Thoracic aorta (tissue), 2 donors: ENCODE measurements around the gene SCNN1G. TPM values are rescaled to one million over a fixed set of nuclear protein-coding genes. Genes with fewer than 3 reads are reported as not detected.
A peak's percentile ranks its signal among the peaks of the same experiment; 100 is the strongest.
"Not testable (repeated sequence)": the region's sequence is repeated elsewhere in the genome, so short reads cannot be mapped to it uniquely, and the experiment has no call there.

ENCODE experiments used
- ATAC-seq: fragments of 150-250 bp; one replicate; pipeline ENCODE4 v1.8.0; 2017; ENCODE audit warnings: low read depth; ENCODE audit not compliant: insufficient number of reproducible peaks, low FRiP score
- DNase-seq: peaks from one replicate; pipeline ENCODE4 v3.0.0-alpha.2; 2020; ENCODE audit warnings: low spot score
- H3K27ac ChIP-seq, 2 donors: fragments of 200-600 bp; sonication (generic); 1 replicate in 1 of 2; 2 replicates in 1 of 2; pipeline ENCODE4 v1.5.1; 2016; ENCODE audit warnings: mild to moderate bottlenecking in 2 of 2, moderate library complexity in 2 of 2
- H3K27me3 ChIP-seq: fragments of 200-600 bp; sonication (generic); replicated peaks from 2 replicates; pipeline ENCODE4 v1.6.0; 2016; ENCODE audit warnings: mild to moderate bottlenecking; ENCODE audit not compliant: insufficient read depth
- H3K36me3 ChIP-seq: fragments of 200-600 bp; sonication (generic); one replicate; pipeline ENCODE4 v1.5.1; 2016
- H3K4me1 ChIP-seq, 2 donors: fragments of 200-600 bp; sonication (generic); 1 replicate in 1 of 2; 2 replicates in 1 of 2; pipeline versions ENCODE4 v1.5.1 to v1.6.0; 2016; ENCODE audit warnings: low read depth in 2 of 2, mild to moderate bottlenecking in 1 of 2; ENCODE audit not compliant: control insufficient read depth in 1 of 2
- H3K4me3 ChIP-seq: fragments of 200-600 bp; sonication (generic); 2 replicates; pipeline ENCODE4 v1.5.1; 2016; ENCODE audit warnings: mild to moderate bottlenecking
- H3K9me3 ChIP-seq: fragments of 200-600 bp; sonication (generic); 2 replicates; pipeline ENCODE4 v1.5.1; 2016
- total RNA-seq, 2 donors: library from RNA; depleted of rRNA; stranded (reverse); fragments of >200 nt; gene quantifications; one replicate each; pipeline versions ENCODE4 v1.1.0 to v1.2.3, GENCODE V29; 2016
- TF ChIP-seq, protein P1 (sequence below): fragments of 200-600 bp; sonication (generic); IDR thresholded peaks from one replicate; pipeline ENCODE4 v1.5.1; 2019; ENCODE audit warnings: antibody characterized with exemption

SCNN1G gene
- total RNA-seq, 2 donors from 2014 or later = not detected

DNA sequence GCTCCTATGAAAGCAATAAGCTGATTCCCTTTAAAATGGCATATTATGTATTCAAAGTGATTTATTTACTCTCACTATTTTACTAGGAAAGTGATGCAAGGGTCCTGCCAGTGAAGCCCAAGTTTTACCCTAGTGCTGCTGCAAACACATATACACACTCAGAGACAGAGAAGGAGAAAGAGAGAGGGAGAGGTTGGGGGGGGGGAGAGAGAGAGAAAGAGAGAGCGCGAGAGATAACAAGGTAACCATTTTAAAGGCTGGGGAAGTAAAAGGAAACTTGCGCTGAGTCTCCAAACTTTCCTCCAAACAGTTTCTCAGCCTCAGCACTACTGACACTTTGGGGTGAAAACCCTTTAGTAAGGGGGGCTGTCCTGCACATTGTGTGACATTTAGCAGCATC, 39.2 kb upstream of the SCNN1G start:
- no peak overlapping the region for H3K4me3 ChIP-seq
- no peak for ATAC-seq
- no peaks in the 10 kb centered on the region for H3K9me3 ChIP-seq
- no peaks in the 10 kb centered on the region for H3K36me3 ChIP-seq
- DNase-seq = no peak
- H3K27me3 ChIP-seq = no peaks in the 10 kb centered on the region
- H3K27ac ChIP-seq = peak overlapping the region in 1 of 2 donors; percentile 62
- TF ChIP-seq, protein P1, sequence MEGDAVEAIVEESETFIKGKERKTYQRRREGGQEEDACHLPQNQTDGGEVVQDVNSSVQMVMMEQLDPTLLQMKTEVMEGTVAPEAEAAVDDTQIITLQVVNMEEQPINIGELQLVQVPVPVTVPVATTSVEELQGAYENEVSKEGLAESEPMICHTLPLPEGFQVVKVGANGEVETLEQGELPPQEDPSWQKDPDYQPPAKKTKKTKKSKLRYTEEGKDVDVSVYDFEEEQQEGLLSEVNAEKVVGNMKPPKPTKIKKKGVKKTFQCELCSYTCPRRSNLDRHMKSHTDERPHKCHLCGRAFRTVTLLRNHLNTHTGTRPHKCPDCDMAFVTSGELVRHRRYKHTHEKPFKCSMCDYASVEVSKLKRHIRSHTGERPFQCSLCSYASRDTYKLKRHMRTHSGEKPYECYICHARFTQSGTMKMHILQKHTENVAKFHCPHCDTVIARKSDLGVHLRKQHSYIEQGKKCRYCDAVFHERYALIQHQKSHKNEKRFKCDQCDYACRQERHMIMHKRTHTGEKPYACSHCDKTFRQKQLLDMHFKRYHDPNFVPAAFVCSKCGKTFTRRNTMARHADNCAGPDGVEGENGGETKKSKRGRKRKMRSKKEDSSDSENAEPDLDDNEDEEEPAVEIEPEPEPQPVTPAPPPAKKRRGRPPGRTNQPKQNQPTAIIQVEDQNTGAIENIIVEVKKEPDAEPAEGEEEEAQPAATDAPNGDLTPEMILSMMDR = no peak
- peaks cover 42 to 81% of the 10 kb centered on the region in 2 donors for H3K4me1 ChIP-seq

- ATAC-seq, H3K36me3 ChIP-seq, DNase-seq, H3K4me3 ChIP-seq, H3K9me3 ChIP-seq, H3K27me3 ChIP-seq: not testable (repeated sequence)
- H3K27ac ChIP-seq = peak overlapping the region in 1 of 2 donors; percentile 22
- peaks cover 42 to 83% of the 10 kb centered on the region in 2 donors for H3K4me1 ChIP-seq
Measured at GRCh38 chr16:23144393-23144792, 38.2 kb upstream of the SCNN1G start.

- ATAC-seq (no peak), DNase-seq (no peak)
- Histone ChIP-seq H3K27ac (peak overlapping the region in 1 of 2 donors; percentile 58), H3K4me3 (peak overlapping the region; percentile 40), H3K27me3 (no peaks in the 10 kb centered on the region), H3K36me3 (no peaks in the 10 kb centered on the region), H3K9me3 (no peaks in the 10 kb centered on the region), H3K4me1 (peaks cover 46 to 84% of the 10 kb centered on the region in 2 donors)
- TF ChIP-seq, protein P1 = no peak
Measured at GRCh38 chr16:23145186-23145585, 37.4 kb upstream of the SCNN1G start.

GRCh38 chr16:23145608-23146007, 36.9 kb upstream of the SCNN1G start:
- no peaks in the 10 kb centered on the region for H3K36me3 ChIP-seq
- TF ChIP-seq, protein P1 = no peak
- DNase-seq = no peak
- no peaks in the 10 kb centered on the region for H3K27me3 ChIP-seq
- H3K27ac ChIP-seq = peak overlapping the region in 1 of 2 donors; percentile 58
- peaks cover 46 to 86% of the 10 kb centered on the region in 2 donors for H3K4me1 ChIP-seq
- no peak for ATAC-seq
- H3K9me3 ChIP-seq = no peaks in the 10 kb centered on the region
- peak overlapping the region; percentile 40 for H3K4me3 ChIP-seq

- no peak for ATAC-seq
- TF ChIP-seq, protein P1 = no peak
Measured at GRCh38 chr16:23146877-23147601, 35.5 kb upstream of the SCNN1G start.

More at GRCh38 chr16:23146877-23147601, 35.5 kb upstream of the SCNN1G start:
- Histone ChIP-seq H3K27ac (peak overlapping the region in 1 of 2 donors; percentile 58), H3K4me3 (peak overlapping the region; percentile 97), H3K36me3 (no peaks in the 10 kb centered on the region), H3K9me3 (no peaks in the 10 kb centered on the region), H3K27me3 (no peaks in the 10 kb centered on the region), H3K4me1 (peaks cover 39 to 73% of the 10 kb centered on the region in 2 donors)
- no peak for DNase-seq
